ENCODE results near the gene MYO1D.

GRCh38 chr17:32820440-32820839 lies 56.5 kb downstream of the MYO1D start:
- no peak for TF ChIP-seq CTCF (IDR thresholded peaks at IDR 0.05)
- TF ChIP-seq POLR2A (IDR thresholded peaks at IDR 0.05): no peak

Data from body of pancreas (tissue), 4 donors.